Measurements from ENCODE around the gene INHBB.

INHBB gene

GRCh38 chr2:120342446-120342845 is 3.5 kb upstream of the INHBB start:
- no peak for DNase-seq (ENCODE audit: low read depth in 3 of 3)

GRCh38 chr2:120343100-120343432 is 2.9 kb upstream of the INHBB start:
- no peak for DNase-seq (ENCODE audit: low read depth in 3 of 3)

DNA sequence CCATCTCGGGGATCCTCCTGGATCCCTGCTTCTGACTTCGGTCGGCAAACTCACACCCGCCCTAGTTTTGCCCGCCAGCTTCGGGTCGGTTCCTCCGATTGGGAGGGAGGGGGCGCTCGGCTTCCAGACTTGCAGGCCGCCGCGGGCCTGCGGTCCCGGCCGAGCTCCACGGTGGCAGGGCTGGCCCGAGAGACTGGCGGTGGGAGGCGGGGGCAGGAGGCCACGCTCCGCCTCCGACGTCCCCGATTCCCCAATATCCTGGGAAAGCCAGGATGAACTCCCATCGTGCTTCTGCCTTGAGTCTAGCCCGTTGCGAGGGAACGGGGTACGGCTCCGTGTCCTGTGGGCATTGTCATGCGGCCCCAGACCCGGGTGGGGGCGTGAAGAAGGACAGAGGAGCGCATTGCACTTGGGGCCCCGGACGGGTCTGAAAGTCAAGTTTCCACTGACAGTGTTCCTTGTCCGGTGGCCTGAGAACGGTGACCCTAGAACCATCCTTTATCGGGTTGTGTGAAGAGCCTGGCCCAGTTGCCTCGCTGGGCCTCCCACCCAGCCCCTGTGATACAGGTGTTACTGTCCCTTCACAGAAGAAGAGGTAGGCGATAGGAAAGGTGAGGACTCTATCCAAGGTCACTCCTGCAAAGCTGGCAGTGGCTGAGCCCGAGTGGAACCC is 2.4 kb upstream of the INHBB start:
- DNase-seq (ENCODE audit: low read depth in 3 of 3): peak; percentile 25 to 43 (median 33)

GRCh38 chr2:120344214-120344975 is 1.5 kb upstream of the INHBB start:
- no peak for DNase-seq (ENCODE audit: low read depth in 3 of 3)

DNA sequence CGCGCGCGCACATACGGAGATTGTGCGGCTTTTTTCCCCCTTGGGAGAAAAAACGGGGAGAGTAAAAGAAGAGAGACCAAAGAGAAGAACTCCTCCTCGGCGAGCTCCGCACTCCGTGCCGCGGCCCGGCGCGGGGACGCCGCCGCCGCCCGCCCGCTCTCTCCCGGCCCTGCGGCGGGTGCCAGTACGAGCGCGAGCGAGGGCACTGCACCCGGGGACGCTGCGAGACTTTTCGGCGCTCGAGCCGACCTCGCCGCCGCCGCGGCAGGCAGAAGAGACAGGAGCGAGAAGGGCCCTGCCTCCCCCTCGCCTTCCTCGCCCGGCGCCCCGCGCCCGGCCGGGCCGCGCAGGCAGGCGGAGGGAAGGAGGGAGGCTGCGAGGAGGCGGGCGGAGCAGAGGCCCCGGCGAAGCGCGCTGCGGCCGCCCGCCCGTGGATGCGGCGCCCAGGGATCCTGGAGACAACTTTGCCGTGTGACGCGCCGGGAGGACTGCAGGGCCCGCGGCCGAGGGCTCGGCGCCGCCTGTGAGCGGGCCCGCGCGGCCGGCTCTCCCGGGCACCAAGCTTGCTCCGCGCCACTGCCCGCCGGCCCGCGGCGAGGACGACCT is 857 bp upstream of the INHBB start:
- no peak for DNase-seq (ENCODE audit: low read depth in 3 of 3)

DNA sequence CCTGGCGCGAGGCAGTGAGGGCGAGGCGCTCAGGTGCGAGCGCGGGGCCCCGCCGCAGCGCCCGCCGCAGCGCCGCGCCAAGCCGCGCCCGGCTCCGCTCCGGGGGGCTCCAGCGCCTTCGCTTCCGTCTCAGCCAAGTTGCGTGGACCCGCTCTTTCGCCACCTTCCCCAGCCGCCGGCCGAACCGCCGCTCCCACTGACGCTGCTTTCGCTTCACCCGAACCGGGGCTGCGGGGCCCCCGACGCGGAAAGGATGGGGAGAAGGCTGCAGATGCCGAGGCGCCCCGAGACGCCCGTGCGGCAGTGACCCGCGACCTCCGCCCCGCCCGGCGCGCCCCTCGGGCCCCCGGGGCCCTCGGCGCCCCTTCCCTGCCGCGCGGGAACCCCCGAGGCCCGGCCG is 328 bp upstream of the INHBB start:
- DNase-seq (ENCODE audit: low read depth in 3 of 3): no peak

DNA sequence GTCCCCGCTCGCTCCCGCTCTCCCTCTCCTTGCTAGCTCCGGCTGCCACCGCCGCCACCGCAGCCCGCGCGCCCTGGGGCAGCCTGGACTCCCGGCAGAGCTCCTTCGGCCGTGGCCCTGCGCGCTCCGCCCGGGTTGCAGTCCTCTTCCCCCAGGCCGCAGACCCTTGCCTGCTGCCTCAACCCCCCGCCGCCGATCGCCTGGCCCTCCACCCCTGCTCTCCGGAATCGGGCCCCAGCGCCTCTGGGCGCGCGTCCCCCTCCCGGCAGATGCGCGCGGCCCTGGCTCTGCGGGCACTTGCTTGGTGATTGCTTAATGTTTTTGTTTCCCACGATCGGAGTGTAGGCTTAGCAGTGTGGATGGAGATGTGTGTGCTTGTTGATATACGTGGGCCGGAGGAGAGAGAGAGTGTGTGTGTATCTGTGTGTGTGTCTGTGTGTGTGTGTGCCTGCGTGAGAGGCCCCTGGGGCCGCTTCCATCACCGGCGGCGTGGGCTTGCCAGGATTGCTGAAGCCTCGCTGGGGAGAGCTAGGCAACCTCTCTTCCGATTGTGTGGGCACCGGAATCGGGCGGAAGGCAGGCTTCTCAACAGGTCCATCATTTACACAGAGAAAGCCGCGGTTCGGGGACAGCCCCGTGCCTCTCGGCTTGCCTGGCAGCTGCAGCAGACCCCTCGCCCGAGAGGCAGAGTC is 877 bp downstream of the INHBB start:
- no peak for DNase-seq (ENCODE audit: low read depth in 3 of 3)

DNA sequence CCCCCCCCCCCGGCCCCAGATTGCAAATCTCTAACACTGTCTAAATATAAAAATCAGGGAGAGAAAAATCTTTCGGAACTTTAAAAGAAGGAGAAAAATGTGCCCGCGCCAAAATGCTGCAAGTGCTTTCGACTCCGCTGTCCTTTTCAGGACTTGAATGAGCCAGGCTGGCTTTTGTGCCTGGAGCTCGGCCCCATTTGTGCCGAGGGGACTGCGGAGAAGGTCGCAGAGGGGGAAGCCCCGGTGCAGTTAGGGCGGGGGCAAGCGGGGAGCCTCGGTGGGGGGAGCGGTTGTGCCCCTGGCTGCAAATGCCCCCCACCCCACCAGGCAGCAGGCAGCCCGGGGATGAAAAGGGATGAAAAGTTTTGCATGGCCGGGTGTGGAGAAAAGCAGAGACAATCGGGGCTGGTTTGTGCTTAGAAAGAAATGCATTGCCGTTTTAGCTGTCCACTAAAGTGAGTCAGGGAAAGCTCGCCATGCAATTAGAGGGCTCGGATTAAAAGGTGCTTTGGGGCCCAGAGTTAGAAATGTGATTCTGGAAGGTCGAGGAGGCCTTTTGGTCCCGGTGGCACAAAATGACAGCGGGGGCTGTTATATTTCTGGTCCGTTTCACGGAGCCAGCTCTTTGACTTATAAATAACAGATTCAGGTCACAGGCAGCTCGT is 1.6 kb downstream of the INHBB start:
- no peak for DNase-seq (ENCODE audit: low read depth in 3 of 3)

GRCh38 chr2:120348134-120348736 is 2.3 kb downstream of the INHBB start:
- DNase-seq (ENCODE audit: low read depth in 3 of 3): no peak

DNA sequence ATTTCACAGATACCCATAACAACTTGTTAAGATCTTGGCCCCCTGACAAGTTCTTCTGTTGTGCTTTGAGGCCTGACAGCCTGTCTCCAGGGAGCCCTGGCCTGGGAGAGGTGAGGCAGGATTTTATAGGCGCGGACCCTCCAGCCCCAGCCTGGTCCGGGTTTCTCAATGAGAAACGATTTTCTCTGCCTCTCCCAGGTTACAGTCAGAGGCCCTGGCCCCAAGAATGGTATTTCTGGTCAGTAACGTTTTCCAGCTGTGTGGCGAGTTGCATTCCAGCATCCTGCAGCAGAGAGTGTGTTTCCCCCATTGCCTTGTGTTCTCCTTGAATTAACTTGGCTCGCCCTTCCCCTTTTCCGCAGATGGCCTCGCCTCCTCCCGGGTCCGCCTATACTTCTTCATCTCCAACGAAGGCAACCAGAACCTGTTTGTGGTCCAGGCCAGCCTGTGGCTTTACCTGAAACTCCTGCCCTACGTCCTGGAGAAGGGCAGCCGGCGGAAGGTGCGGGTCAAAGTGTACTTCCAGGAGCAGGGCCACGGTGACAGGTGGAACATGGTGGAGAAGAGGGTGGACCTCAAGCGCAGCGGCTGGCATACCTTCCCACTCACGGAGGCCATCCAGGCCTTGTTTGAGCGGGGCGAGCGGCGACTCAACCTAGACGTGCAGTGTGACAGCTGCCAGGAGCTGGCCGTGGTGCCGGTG is 3.0 kb downstream of the INHBB start:
- no peak for DNase-seq (ENCODE audit: low read depth in 3 of 3)

DNA sequence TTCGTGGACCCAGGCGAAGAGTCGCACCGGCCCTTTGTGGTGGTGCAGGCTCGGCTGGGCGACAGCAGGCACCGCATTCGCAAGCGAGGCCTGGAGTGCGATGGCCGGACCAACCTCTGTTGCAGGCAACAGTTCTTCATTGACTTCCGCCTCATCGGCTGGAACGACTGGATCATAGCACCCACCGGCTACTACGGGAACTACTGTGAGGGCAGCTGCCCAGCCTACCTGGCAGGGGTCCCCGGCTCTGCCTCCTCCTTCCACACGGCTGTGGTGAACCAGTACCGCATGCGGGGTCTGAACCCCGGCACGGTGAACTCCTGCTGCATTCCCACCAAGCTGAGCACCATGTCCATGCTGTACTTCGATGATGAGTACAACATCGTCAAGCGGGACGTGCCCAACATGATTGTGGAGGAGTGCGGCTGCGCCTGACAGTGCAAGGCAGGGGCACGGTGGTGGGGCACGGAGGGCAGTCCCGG is 3.5 kb downstream of the INHBB start:
- no peak for DNase-seq (ENCODE audit: low read depth in 3 of 3)

DNA sequence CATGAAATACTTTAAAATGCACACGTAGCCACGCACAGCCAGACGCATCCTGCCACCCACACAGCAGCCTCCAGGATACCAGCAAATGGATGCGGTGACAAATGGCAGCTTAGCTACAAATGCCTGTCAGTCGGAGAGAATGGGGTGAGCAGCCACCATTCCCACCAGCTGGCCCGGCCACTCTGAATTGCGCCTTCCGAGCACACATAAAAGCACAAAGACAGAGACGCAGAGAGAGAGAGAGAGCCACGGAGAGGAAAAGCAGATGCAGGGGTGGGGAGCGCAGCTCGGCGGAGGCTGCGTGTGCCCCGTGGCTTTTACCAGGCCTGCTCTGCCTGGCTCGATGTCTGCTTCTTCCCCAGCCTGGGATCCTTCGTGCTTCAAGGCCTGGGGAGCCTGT is 4.1 kb downstream of the INHBB start:
- no peak for DNase-seq (ENCODE audit: low read depth in 3 of 3)

DNA sequence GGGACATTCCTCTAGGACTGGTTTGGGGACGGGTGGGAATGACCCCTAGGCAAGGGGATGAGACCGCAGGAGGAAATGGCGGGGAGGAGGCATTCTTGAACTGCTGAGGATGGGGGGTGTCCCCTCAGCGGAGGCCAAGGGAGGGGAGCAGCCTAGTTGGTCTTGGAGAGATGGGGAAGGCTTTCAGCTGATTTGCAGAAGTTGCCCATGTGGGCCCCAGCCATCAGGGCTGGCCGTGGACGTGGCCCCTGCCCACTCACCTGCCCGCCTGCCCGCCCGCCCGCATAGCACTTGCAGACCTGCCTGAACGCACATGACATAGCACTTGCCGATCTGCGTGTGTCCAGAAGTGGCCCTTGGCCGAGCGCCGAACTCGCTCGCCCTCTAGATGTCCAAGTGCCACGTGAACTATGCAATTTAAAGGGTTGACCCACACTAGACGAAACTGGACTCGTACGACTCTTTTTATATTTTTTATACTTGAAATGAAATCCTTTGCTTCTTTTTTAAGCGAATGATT is 4.9 kb downstream of the INHBB start:
- no peak for DNase-seq (ENCODE audit: low read depth in 3 of 3)

- no peak for DNase-seq (ENCODE audit: low read depth in 3 of 3)
These were observed 7.0 kb downstream of the INHBB start for GRCh38 chr2:120352696-120353590.

GRCh38 chr2:120353591-120353898 is 7.6 kb downstream of the INHBB start:
- DNase-seq (ENCODE audit: low read depth in 3 of 3): no peak

GRCh38 chr2:120353931-120354330 is 8.0 kb downstream of the INHBB start:
- no peak for DNase-seq (ENCODE audit: low read depth in 3 of 3)

GRCh38 chr2:120354467-120354866 is 8.5 kb downstream of the INHBB start:
- no peak for DNase-seq (ENCODE audit: low read depth in 3 of 3)

DNA sequence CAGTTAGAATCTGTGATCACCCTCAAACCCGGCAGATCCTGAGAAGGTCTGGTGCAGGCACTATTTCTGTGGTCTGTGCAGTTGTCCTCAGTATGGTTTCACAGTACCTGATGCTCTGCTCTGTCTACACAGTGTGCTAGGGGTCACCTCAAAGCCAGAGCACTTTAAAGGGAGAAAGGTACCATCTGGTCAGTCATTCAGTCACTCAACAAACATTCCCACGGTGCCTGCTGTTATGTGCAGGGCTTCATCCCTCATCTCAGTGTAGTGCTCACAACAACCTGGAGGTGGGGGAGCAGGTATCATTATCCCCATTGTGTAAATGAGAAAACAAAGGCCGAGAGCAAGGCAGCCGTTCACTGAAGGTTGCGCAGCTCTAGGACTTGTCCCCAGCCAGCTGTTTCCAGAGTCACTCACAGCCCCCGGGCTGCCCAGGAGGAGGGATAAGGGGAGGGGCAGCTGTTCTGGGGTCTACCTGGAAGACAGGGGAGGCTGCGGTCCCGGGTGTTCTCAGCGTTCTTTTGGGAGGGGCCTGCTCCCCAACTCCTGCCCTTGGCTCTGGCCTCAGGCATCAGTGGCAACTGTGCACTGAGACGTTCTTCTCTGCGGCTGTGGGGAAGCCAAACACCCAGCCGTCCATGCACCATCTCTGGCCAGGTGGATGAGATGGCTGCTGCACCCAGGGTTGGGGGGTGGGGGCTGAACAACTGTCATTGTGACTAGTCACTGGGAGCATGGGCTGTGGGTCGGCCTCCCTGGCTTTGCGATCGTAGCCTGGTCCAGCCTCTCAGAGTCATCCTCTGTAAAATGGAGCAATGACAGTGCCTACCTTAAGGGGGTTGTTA is 9.2 kb downstream of the INHBB start:
- no peak for DNase-seq (ENCODE audit: low read depth in 3 of 3)

- no peak for DNase-seq (ENCODE audit: low read depth in 3 of 3)
These were observed 9.9 kb downstream of the INHBB start for GRCh38 chr2:120355780-120356266.

Measured in stimulated activated CD4-positive, alpha-beta T cell treated with anti-CD3 and anti-CD28 coated beads, TNF-alpha, amount 100 ng/mL, for 4 hours (primary cell).